OCI-LY1 (cell line): ENCODE data around the gene IP6K3.

ENCODE experiments used
- EZH2 ChIP-seq: fragments of 200-600 bp; sonication (generic), shearing (Covaris generic); IDR thresholded peaks from 2 replicates; pipeline ENCODE4 v1.8.0; 2017; ENCODE audit warnings: borderline replicate concordance, mixed run types, mild to moderate bottlenecking, antibody characterized with exemption, low read length, moderate library complexity, mixed read lengths
- TF ChIP-seq, protein P1 (sequence below): fragments of 200-600 bp; sonication (generic), shearing (Covaris generic); IDR thresholded peaks from 2 replicates; pipeline ENCODE4 v1.5.1; 2017; ENCODE audit warnings: mild to moderate bottlenecking, antibody characterized with exemption, low read length, moderate library complexity, mixed read lengths

GRCh38 chr6:33745548-33745947 is 1.2 kb downstream of the IP6K3 start:
- TF ChIP-seq, protein P1, sequence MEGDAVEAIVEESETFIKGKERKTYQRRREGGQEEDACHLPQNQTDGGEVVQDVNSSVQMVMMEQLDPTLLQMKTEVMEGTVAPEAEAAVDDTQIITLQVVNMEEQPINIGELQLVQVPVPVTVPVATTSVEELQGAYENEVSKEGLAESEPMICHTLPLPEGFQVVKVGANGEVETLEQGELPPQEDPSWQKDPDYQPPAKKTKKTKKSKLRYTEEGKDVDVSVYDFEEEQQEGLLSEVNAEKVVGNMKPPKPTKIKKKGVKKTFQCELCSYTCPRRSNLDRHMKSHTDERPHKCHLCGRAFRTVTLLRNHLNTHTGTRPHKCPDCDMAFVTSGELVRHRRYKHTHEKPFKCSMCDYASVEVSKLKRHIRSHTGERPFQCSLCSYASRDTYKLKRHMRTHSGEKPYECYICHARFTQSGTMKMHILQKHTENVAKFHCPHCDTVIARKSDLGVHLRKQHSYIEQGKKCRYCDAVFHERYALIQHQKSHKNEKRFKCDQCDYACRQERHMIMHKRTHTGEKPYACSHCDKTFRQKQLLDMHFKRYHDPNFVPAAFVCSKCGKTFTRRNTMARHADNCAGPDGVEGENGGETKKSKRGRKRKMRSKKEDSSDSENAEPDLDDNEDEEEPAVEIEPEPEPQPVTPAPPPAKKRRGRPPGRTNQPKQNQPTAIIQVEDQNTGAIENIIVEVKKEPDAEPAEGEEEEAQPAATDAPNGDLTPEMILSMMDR = no peak
- TF ChIP-seq EZH2 = no peak
